AG04449 (cell line): ENCODE measurements around the gene TOP2B.

Experiments used
- CTCF ChIA-PET: fragments of 350-600 bp; formaldehyde crosslinking; extraction: SDS; loops from one replicate; lab custom pipeline; 2021; ENCODE audit warnings: antibody characterized with exemption; lab: Yijun Ruan, JAX
- POLR2A ChIA-PET: fragments of 400-600, 350-600 bp; formaldehyde crosslinking; extraction: SDS; loops from one replicate; lab custom pipeline; 2020; ENCODE audit warnings: antibody characterized with exemption, inconsistent platforms; lab: Yijun Ruan, JAX
- DNase-seq: peaks from one replicate; pipeline ENCODE4 v3.0.0-alpha.2; 2010; ENCODE audit warnings: low read depth, low spot score
- H3K4me3 ChIP-seq: 2 replicates; pipeline ENCODE4 v1.5.1; 2011; ENCODE audit warnings: low read depth, mild to moderate bottlenecking, control low read depth, low read length
- TF ChIP-seq, protein P1 (sequence below): IDR thresholded peaks from one replicate; pipeline ENCODE4 v1.5.1; 2011; ENCODE audit warnings: mild to moderate bottlenecking, moderate library complexity, low read length, control low read depth, inconsistent platforms; ENCODE audit not compliant: insufficient read depth; ENCODE audit errors: missing control alignments

The TOP2B gene

DNA sequence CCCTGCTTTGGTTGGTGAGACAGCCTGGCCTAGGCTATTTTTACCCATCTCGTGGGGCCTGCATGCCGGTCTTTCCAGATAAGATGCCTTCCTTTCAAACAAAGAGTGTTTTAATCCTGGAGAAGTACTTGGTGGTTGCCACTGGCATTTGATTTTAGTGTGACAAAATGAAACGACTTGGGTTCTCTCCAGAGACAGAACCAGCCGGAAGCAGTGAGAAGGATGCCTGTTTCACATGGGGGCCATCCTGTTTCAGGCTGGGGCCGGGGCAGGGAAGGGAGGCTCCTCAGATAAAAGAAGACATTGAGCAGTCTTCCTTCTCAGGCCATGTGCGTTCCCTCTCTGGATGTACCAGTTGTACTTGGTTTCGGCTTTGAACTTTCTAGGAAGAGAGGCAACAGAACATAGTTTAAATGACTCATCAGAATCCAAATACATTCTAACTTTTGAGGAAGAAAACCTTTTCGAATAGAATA lies 74.9 kb downstream of the TOP2B start:
- H3K4me3 ChIP-seq = no peak overlapping the region
- TF ChIP-seq, protein P1, sequence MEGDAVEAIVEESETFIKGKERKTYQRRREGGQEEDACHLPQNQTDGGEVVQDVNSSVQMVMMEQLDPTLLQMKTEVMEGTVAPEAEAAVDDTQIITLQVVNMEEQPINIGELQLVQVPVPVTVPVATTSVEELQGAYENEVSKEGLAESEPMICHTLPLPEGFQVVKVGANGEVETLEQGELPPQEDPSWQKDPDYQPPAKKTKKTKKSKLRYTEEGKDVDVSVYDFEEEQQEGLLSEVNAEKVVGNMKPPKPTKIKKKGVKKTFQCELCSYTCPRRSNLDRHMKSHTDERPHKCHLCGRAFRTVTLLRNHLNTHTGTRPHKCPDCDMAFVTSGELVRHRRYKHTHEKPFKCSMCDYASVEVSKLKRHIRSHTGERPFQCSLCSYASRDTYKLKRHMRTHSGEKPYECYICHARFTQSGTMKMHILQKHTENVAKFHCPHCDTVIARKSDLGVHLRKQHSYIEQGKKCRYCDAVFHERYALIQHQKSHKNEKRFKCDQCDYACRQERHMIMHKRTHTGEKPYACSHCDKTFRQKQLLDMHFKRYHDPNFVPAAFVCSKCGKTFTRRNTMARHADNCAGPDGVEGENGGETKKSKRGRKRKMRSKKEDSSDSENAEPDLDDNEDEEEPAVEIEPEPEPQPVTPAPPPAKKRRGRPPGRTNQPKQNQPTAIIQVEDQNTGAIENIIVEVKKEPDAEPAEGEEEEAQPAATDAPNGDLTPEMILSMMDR = no peak
- POLR2A ChIA-PET = no interaction called here
- DNase-seq = no peak
- CTCF ChIA-PET = interaction anchor here (1.9 kb wide), 1 partner anchor 120 kb away, joined by 4 read pairs; no protein-coding TSS in a partner anchor

DNA sequence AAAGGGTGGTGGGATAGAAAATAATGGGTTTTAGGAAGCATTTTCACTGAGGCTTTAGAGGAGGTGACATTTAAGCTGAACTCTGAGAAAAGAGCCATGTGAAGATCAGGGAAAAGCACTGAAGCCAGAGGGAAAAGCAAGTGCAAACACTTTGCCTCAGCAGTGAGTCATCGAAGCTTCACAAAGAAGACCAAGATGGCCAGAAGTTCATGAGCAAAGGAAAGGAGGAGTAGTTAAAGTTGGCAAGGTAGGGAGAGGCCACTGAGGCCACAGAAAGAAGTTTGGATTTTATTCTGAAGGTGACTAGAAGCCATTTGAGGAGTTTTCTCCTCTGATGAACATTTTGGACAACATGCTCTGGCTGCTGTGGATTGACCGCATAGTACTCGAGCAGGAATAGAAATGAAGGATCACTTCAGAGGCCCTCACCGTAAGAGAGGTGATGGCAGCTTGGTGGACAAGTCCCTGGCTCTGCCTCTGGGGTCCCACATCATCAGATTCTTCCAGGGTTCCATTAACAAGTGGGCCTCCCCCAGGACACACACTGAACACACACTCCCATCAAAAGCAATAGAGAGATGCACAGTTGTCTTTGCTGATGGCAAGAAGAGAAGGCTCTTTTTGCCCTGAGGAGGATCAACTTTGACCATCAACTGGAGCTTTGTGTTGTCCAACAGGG lies 75.5 kb downstream of the TOP2B start:
- DNase-seq = no peak
- TF ChIP-seq, protein P1 = no peak
- CTCF ChIA-PET = interaction anchor here (1.1 to 1.9 kb wide), 4 partner anchors 11 to 626 kb away, joined by 4 to 5 read pairs (median 4); no protein-coding TSS in a partner anchor
- POLR2A ChIA-PET = interaction anchor here (2.2 kb wide), 1 partner anchor 16 kb away, joined by 13 read pairs; no protein-coding TSS in a partner anchor
- no peak overlapping the region for H3K4me3 ChIP-seq

GRCh38 chr3:25588441-25589103 lies 76.1 kb downstream of the TOP2B start:
- POLR2A ChIA-PET = interaction anchor here (2.2 kb wide), 1 partner anchor 15 kb away, joined by 13 read pairs; no protein-coding TSS in a partner anchor
- no peak for DNase-seq
- CTCF ChIA-PET = interaction anchor here (1.1 to 1.9 kb wide), 4 partner anchors 10 to 625 kb away, joined by 4 to 5 read pairs (median 4); no protein-coding TSS in a partner anchor
- TF ChIP-seq, protein P1 = no peak
- H3K4me3 ChIP-seq = no peak overlapping the region

- no peak for DNase-seq
- no peak overlapping the region for H3K4me3 ChIP-seq
- CTCF ChIA-PET = interaction anchor here (0.8 to 1.9 kb wide), 6 partner anchors 9 to 625 kb away, joined by 3 to 4 read pairs (median 4); no protein-coding TSS in a partner anchor
- TF ChIP-seq, protein P1 = no peak
- POLR2A ChIA-PET = interaction anchor here (2.2 kb wide), 1 partner anchor 15 kb away, joined by 13 read pairs; no protein-coding TSS in a partner anchor
Observed at GRCh38 chr3:25587975-25588374, 76.7 kb downstream of the TOP2B start.

GRCh38 chr3:25587526-25587925 lies 77.2 kb downstream of the TOP2B start:
- DNase-seq = no peak
- H3K4me3 ChIP-seq = no peak overlapping the region
- ChIA-PET CTCF (interaction anchor here (0.8 to 2.0 kb wide), 4 partner anchors 7 to 605 kb away, joined by 3 to 9 read pairs (median 3); no protein-coding TSS in a partner anchor), POLR2A (interaction anchor here (0.6 to 2.2 kb wide), 2 partner anchors 14 to 143 kb away, joined by 3 to 13 read pairs; no protein-coding TSS in a partner anchor)
- TF ChIP-seq, protein P1 = no peak
